Ramos (cell line): ENCODE results near the gene KIF23.

Source experiments
- in situ Hi-C: fragments of 300-500 bp; cut with MboI; formaldehyde crosslinking; loops from one replicate; pipeline ENCODE4 v1.14.3; 2022; ENCODE audit warnings: low sequenced_read_pairs; ENCODE audit not compliant: unreplicated experiment

KIF23 gene

DNA sequence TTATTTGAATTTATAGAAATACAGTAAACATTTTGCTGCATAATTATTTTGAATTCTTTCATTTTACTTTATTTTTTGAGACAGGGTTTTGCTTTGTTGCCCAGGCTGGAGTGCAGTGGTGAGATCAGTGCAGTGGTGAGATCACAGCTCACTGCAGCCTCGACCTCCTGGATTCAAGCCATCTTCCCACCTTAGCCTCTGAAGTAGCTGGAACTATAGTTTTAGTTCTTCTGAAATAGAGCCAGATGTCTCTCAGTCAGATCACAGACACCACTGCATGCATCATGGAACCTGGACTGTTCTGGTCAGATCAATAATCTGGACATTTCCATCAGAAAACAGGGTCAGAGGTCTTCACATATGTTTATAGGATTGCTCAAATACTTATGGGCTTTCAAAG lies 46.3 kb downstream of the KIF23 start:
- in situ Hi-C loops, result no loop called here

DNA sequence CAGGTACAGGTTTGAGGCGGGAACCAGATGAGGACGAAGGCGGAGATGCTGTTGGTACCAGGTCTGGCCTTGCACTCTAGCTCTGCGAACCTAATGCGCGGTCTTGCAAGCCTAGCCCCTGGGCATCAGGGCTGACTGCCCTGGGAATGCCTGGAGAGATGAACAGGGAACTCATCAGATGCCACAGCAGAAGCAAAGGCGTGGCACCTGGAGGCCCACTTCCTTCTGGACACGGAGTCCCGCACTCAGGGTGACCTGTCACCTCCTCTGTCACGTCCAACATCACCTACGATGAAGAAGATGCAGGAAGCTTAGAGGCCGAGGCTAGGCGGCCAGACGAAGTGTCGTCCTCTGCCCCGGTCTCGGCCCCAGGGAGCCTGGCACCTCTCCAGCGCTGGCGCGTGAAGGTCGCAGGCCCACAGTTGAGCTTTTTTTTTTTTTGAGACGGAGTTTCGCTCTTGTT lies 47.9 kb downstream of the KIF23 start:
- in situ Hi-C loops, result no loop called here

DNA sequence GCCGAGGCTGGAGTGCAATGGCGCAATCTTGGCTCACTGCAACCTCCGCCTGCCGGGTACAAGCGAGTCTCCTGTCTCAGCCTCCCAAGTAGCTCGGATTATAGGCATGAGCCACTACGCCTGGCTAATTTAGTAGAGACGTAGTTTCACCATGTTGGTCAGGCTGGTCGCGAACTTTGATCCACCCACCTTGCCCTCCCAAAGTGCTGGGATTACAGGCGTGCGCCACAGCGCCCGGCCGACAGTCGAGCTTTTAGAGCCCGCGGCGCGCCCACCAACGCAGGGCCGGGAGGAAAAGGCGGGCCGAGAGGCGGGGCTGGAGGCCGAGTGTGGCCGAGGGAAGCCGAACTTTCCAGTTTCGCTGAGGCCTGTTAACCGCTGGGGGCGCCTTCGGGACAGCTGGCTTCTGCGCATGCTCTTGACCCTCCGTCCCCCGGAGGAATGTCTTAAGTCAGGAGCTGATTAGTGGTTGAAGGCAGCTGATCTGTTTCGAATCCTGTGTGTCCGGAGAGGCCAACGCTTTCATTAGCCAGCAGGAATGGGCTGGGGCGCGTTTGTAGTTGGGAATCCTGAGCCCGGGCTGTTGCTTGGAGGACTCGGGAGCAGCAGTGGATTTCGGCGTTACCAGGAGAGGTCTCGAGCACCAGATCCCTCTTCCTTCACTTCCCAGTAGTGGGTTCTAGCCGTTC lies 48.5 kb downstream of the KIF23 start:
- in situ Hi-C loops, result no loop called here

DNA sequence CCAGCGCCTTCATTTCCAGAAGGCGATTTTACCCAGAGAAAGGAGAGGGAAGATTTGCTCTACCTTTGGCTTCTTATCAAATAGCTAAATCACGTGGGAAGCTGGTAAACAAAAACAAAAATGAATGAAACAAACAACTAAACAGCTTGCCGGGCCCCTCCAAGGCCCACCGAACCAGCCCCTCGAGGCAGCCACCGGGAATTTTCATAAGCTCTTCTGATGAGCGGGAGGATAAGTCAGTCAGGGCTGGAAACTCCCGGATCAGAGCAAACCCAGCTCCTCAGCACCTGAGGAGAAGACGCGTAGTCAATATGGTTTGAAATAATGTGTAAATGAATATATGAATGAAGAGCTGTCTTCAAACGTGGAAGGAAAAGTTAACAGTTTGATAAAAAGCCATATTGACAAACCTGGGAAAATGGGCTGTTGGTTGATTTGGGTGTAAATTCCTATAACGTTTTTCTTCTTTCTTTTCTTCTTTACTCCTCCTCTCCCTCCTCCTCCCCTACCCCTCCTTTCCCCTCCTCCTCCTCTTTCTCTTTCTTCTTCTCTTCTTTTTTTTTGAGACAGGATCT lies 49.1 kb downstream of the KIF23 start:
- in situ Hi-C loops, result no loop called here

DNA sequence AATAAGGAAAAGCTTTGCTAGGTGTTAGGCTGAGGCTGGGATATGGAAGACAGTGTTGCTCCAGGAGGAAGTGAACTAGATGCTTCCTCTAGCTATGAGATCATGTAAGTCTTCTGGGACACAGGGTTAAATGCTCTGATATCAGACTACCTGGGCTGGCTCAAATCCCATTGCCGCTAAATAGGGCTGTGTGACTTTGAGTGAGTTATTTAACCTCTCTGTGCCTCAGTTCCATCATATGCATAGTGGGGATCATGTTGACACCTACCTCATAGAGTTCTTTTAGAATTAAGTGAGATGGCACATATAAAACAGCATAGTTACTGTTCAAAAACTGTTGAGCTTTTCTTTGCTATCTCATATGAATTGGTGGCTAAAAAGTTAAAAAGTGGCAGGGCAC lies 51.1 kb downstream of the KIF23 start:
- in situ Hi-C loops, result no loop called here

DNA sequence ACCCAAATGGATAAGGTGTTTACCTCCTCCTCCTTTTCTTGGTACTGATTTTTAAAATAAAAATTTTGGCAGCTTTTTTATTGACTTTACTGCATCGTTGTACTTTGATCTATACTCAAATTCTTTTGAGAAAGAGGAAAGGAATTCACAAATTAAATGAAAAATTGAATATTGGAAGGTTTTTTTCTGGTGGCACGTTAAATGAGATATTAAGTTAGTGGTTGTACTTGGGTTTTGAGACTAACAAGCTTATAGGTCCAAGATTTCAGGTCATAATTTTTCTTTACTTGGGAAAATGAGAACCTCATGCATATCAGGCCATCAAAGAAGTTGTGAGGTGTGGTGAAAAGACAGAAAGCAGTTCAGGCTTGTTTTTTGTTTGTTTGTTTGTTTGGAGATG lies 52.6 kb downstream of the KIF23 start:
- in situ Hi-C loops, result no loop called here

DNA sequence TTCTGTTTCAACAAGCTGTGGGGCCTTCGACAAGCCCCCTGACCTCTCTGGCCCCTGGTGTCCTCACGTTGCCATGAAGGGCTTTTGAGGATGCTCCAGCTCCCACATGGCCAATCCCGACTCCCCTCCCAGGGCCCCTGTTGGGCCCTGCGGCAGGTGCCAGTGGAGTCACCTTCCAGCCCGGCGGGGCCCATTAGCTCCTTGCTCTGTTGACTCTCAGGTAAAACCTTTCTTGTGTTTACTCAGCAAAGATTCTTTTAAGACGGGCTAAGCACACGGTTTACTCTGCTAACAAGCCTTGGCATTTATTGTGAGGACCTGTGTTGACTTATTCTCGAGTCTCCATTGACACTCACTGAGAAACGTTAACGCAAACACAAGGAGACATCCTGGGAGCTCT lies 53.5 kb downstream of the KIF23 start:
- in situ Hi-C loops, result no loop called here

DNA sequence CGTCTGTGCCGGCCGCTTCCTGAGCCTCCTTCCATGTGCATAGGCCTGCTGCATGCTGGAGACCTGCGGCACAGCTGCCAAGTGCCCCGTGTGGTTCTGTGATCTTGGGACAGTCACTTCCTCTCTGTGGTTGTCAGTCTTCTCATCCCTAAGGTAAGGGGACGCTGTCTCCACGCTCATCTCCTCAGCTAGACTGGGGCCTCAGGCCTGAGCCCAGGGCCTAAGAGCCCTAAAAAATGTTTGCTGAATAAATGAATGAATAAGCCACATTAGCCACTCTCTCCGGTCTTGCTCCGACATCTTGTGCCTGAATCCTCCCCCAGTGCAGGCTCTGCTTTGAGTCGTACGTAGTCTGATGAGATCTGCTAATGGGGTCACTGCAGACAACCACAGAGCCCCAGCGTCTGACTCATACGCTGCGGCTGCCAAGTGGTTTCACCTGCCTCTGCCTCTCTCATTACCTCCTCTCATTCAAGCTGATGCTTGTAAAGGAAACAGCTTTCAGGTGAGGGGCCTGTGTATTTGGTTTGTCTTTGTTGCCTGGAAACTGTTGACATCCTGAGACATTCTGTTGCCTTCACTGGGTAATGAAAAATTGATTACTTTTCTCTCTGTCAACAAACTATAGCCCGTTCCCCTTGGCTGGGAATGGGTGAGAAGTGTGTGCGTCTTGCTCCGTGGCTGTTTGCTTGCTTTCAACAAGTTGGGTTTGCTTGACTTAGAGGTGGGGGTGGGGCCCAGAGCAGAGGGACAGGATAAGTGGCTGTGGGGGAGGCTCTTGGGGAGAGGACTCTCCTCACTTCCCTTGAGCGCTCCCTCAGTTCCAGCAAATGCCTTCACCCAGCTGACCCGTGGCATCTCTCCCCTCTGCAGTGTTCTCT lies 54.3 kb downstream of the KIF23 start:
- in situ Hi-C loops, result no loop called here

DNA sequence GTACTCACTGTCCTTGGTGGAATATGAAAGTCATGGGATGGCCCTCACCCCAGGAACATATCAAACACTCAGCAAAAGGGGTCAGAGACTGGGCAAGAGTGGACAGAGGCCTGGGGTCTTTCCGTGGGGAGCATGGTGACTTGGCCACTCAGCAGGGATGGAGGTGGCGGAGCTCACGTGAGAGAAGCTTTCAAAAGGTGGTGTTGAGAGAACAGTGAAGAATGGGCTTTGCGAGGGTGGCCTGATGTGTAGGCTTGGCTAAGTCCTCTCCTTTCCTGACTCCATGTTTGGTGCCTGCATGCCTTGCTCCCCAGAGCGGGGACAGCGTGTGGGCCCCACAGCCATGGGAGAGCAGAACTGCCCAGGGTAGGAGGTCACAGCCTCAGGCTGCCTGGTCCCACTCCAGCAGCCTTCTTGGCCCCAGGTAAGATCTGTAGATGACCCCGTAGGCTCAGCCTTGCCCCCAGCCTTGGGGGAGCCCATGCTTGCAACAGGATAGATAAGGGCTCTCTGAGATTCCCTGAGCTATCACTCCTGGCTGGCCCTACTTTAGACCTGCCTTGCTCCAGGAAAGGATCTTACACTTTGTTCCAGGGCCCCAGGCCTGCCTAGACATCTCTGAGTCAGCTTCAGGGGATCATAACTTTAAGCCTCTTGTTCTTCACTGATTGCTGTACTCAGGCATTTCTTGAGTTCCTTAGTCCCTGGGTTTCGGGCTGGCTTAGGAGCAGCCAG lies 55.5 kb downstream of the KIF23 start:
- in situ Hi-C loops, result loop anchor here (10.0 kb wide), 1 partner anchor 1015 kb away; no protein-coding TSS in a partner anchor

DNA sequence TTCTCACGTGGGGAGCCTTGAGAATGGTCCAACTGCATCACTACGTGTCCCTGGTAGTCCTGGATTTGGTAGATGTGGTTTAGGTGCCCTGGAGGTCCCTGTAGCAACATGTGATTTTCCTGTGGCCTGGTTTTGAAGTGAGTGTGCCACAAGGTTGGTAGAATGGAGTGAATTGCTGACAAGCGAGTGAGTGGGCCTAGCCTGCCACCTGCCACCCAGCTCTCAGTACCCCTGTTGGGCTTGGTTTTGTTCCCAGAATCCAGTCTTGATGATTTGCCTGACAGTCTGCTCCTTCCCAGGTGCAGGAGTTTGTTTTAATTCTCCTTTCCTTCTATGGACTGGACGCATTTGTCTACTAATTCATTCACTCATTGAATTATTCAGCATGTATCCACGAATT lies 57.9 kb downstream of the KIF23 start:
- in situ Hi-C loops, result loop anchor here (10.0 kb wide), 1 partner anchor 1013 kb away; no protein-coding TSS in a partner anchor

DNA sequence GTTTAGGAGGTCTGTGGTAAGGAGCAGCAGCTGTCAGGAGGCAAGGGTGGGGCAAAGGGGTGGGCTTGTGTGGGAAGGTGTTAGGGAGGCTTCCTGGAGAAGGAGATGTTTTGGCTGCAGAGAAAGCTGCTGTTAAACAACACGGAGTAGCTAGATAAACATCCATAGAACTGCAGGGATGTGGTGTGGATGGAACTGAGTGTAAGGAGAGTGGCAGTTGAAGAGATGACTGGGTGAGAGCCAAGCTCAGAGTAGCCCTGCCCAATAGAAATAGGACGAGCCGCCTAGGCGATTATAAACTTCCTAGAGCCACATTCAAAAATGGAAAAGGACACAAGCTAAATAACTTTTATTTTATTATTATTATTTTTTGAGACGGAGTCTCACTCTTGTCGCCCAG lies 58.4 kb downstream of the KIF23 start:
- in situ Hi-C loops, result loop anchor here (10.0 kb wide), 1 partner anchor 1012 kb away; no protein-coding TSS in a partner anchor

DNA sequence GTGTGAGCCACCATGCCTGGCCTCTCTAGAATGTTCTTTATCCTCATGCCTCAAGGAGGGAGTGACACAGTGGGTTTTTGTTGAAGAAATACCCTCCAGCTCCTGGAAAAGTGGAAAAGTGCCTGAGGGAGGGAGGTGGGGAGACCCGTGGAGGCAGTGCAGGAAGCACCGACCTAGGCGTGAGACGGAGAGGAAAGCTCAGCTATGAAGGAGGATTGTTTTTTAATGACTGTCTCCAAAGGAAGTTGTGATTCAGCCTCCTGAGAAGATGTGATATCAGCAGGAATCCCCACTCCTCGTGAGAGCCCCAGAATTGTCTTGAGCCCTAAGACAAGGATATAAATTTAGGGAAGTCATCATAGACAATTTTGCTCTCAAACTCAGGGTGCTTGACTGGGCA lies 60.1 kb downstream of the KIF23 start:
- in situ Hi-C loops, result loop anchor here (10.0 kb wide), 1 partner anchor 1011 kb away; no protein-coding TSS in a partner anchor

DNA sequence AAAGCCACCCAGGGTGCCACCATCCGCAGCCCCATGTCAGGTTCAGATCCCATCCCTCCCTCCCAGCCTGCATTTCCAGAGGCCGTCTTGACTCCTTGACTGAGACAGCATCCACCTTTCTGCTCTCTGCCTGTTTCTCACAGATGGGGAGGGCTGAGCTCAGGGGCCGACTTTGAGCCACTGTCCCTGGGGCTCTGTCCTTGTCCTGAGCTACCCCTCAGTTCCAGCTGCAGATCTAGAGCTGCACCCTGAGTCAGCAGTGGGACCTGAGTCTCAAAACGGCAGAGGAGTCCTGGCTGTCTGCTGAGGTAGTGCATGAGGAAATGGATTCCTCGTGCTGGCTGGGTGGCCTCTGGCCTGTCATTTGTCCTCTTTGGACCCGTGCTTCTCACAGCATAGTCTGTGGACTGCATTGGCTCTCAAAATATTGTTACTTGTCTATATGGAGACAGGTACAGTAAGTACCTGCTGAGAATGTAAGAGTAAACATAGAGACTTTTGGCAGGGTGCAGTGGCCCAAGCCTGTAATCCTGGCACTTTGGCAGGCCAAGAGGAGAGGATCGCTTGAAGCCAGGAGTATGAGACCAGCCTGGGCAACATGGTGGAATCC lies 60.8 kb downstream of the KIF23 start:
- in situ Hi-C loops, result loop anchor here (10.0 to 25.0 kb wide), 2 partner anchors 1010 to 1237 kb away; no protein-coding TSS in a partner anchor

DNA sequence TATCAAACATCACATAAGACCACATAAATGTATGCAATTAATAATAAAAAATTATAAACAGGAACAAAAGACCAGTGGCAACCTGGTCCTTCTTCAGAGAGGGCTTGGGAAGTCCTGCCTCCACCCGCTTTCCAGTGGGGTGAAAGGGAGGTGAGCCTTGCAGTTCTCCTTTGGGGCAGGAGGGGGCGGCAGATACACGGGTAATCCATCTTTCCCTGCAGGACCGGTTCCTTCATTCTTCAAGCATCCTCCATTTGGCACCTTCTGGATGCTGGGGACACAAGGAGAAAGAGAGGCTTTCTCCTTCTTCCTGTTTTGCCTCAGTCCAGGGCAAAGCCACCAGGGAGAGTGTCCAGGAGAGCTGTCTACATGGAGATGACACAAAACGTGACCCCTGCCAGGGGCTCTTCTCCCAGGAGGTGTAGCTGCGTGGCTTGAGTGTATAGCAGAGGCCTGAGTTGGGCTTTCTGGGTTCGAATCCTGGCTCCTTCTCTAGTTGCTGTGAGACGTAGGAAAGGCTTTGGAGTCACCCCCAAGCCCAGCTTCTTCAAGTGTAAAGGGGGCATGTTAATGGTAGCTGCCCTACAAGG lies 61.7 kb downstream of the KIF23 start:
- in situ Hi-C loops, result loop anchor here (10.0 to 25.0 kb wide), 2 partner anchors 1009 to 1236 kb away; no protein-coding TSS in a partner anchor

DNA sequence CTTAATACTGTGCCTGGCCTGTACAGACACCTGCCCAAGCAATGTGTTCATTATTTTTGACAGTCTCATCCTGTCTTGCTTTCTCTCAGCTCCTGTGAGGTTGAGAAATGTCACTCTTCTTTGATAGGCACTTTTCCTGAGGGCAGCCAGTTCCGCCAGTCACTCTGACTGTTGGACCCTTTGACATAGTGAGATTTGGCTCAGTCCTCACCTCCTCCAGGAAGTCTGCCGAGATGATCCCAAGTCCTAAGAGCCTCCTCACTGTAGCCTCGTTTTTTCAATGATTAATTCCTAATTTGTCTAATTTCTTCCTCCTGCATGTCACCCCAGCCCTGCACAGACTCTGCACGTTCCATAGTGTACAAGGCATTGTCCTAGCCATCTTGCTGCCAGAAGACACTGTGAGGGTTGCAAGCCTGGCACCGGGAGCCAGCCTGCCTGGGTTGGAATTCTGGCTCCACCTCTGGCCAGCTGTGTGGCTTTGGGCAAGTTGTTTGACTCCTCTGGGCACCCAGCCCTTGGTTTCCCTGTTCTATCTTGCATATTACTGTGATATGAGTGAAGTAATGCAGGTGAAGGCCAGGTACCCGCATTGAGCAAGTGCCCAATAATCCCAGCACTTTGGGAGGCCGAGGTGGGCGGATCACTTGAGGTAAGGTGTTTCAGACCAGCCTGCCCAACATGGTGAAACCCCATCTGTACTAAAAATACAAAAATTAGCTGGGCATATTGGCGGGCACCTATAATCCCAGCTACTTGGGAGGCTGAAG lies 62.7 kb downstream of the KIF23 start:
- in situ Hi-C loops, result loop anchor here (10.0 to 25.0 kb wide), 2 partner anchors 1008 to 1235 kb away; no protein-coding TSS in a partner anchor

DNA sequence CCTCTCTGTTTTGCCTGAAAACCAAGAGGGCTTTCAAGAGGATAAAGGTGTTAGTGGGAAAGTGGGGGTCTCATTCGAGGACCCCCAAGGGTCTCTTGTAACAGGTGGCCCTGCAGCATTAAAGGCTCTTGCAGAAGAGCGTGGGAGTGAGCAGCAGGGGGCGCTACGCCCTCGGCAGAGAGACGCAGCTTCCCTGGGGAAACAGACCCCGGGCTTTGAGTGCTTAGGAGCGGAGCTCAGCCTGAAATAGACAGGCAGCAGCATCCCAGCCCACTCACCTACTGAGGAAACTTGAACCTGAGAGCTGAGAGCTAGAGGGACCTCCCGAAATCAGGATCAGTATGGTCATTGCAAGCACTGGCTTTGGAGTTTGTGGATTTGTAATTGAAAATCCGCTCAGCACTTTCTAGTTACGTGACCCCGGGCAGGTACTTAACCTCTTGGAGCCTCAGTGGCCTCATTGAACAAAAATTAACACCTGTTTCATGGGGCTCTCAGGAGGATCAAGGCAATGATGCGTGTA lies 64.2 kb downstream of the KIF23 start:
- in situ Hi-C loops, result loop anchor here (10.0 to 25.0 kb wide), 2 partner anchors 1006 to 1234 kb away; no protein-coding TSS in a partner anchor

DNA sequence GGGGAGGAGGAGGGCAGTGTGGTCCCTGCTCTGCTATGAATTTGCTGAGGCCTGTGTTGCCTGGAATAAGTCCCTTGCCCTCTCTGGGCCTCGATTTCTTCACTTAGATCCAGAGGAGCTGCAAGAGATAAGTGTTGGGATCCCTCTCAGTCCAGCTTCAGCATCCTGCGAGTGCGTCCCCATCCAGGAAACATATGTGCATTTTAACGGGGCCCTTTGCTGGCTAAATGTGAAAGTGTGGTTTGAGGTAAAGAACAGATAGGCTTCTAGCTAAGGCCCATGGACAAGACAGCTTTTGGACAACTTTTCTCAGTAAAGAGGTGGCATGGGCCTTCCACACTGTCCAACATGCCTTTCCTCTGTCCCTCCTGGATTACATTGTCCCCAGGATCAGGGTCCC lies 64.9 kb downstream of the KIF23 start:
- in situ Hi-C loops, result loop anchor here (10.0 to 25.0 kb wide), 2 partner anchors 1006 to 1233 kb away; no protein-coding TSS in a partner anchor

DNA sequence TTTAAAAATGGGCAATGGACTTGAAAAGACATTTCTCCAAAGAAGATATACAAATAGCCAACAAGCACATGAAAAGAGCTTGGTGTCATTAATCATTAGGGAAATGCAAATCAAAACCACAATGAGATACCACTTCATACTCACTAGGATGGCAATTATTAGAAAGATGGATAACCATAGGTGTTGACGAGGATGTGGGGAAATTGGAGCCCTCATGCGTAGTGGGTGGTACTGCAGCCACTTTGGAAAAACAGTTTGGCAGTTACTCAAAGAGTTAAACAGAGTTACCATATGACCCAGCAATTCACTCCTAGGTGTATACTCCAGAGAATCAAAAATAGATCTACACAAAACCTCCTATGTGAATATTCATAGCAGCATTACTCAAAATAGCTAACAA lies 65.8 kb downstream of the KIF23 start:
- in situ Hi-C loops, result loop anchor here (10.0 to 25.0 kb wide), 2 partner anchors 1005 to 1232 kb away; no protein-coding TSS in a partner anchor
